LHCN-M2 (cell line): Measurements from ENCODE around the gene ARSG. TPM values are rescaled to one million over a fixed set of nuclear protein-coding genes. Genes with fewer than 3 reads are reported as not detected.
"Not testable (repeated sequence)": the region's sequence is repeated elsewhere in the genome, so short reads cannot be mapped to it uniquely, and the experiment has no call there.

ENCODE experiments used
- DNase-seq: peaks from one replicate; pipeline ENCODE4 v3.0.0-alpha.2; 2012; ENCODE audit warnings: low read depth
- total RNA-seq: library from RNA; depleted of rRNA; stranded (reverse); fragments of >200 nt; gene quantifications from 2 replicates; pipeline ENCODE4 v1.2.3, GENCODE V29; 2014

The ARSG gene
- total RNA-seq, 1 experiment from 2014 or later: 3.2 TPM

DNA sequence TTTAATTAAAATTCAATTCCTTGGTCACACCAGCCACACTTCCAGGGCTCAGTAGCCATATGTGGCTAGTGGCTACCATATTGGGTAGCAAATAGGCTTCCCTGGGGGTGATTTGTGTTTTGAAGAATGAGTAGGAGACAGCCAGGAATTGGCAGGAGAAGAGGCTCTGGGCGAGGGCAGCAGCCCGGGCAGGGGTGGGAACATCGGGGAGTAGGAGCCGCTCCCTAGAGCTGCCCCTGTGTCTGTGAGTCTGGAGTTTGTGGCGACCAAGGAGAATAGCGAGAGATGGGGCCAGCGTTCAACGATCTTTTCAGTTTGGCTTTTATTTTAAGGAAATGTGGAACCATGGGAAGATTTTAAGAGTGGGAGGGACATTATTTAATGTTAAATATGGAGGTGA is 84.3 kb downstream of the ARSG start:
- DNase-seq: no peak

DNA sequence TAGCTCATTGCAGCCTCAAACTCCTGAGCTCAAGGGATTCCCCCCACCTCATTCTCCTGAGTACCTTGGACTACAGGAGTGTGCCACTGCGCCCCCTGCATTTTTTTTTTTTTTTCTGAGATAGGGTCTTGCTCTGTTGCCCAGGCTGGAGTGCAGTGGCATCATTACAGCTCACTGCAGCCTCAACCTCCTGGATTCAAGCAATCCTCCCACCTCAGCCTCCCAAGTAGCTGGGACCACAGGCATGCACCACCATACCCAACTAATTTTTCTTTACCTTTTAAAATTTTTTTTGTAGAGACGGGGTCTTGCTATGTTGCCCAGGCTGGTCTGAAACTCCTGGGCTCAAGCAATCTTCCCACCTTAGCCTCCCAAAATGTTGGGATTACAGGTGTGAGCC is 84.9 kb downstream of the ARSG start:
- DNase-seq: not testable (repeated sequence)

DNA sequence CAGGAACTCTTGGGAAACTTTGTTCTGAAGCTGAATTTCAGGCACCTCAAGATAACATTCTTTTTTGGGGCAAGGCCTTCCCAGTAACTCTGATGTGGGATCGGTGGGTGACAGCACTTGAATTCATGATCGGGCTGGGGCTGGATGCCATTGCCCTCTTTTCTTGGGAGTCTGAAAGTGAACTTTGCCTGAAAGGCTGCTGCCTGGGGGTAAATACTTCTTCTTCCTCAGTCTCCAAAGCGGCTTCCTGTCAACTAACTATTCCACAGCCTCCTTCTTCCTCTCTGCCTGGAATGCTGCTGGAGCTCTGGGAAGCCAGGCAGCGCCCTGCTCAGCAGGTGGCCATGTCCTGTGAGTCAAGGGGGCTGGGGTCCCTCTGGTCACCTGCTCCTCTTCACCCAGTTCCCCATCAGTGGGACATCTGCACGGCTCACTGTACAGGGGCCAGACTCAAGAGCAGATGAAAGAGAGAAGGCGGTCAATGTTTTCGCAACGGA is 86.5 kb downstream of the ARSG start:
- no peak for DNase-seq

DNA sequence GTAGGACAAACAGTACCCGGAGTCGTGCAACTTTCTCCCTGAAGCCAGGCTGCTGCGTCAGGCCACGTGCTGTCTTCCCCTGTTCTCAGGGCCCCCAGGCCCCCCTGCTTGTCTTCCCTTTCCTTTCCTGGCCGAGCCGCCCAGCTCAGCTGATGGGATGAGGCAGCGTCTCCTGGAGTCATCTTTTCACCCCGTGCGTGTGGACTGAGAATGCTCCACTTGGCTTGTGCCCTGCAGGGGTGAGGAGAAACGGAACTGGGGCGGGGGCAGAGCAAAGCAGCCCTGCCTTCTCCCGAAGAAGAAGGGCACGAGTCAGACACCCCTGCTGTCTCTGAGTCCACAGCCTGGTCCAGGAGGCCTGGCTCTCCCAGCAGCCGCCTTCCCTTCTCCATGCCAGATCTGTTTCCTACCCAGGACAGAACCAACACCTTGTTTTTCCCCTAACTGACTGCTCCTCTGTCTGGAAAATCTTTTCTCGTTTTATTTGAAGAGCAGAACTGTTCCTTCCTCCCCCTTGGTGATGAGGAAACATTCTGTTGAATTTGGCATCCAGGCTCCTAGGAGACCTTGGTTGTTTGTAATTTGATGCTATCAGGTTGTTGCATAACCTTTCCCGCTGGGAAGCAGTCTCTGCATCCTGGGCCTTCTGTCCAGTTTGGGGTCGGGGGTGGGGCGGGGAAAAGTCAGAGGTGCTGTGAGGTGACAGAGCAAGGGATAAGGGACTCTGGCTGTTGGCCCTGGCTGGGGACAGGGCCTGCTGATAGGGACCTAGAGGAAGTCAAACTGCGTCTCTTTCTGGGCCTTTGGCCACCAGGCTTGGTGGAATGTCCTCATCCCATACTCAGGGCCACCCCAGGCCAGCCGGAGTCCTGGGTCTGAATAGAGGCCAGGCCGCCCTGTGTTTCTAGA is 87.2 kb downstream of the ARSG start:
- peak; percentile 82 for DNase-seq

DNA sequence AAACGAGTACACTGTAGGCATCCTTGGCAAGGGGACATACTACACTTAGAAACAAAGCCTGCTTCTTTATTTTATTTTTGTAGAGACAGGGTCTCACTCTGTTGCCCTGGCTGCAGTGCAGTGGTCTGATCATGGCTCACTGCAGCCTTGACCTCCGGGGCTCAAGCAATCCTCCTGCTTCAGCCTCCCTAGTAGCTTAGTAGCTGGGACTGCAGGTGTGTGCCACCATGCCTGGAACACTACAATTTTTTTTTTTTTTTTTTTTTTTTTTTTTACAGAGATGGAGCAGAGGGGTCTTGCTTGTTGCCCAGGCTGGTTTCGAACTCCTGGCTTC is 87.8 kb downstream of the ARSG start:
- DNase-seq: no peak

DNA sequence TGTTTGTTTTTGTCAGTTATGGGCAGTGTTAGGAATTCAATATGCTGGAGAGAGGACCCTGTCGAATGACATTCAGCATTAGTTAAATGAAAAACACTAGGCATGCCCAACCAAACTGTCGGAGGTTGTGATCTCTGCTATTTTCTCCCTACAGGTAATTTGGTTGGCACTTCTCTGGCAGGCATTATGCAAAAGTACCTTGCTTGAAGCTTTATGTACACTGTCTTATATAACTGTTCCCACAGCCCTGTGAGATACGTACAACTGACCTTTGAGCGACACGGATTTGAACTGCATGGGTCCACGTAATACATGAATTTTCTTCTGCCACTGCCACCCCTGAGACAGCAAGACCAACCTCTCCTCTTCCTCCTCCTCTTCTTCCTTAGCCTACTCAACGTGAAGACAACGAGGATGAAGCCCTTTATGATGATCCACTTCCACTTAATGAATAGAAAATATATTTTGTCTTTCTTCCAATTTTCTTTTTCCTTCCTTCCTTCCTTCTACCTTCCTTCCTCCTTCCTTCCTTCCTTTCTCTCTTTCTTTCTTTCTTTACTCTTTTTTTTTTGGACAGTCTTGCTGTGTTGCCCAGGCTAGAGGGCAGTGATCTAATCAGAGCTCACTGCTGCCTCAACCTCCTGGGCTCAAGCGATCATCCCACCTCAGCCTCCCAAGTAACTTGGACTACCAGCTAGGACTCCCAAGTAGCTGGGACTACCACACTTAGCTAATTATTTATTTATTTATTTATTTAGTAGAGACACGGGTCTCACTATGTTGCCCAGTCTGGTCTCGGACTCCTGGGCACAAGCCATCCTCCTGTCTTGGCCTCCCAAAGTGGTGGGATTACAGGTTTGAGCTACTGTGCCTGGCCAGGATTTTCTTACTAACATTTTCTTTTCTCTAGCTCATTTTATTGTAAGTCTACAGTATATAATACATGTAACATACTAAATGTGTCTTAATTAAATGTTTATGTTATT is 88.7 kb downstream of the ARSG start:
- no peak for DNase-seq

DNA sequence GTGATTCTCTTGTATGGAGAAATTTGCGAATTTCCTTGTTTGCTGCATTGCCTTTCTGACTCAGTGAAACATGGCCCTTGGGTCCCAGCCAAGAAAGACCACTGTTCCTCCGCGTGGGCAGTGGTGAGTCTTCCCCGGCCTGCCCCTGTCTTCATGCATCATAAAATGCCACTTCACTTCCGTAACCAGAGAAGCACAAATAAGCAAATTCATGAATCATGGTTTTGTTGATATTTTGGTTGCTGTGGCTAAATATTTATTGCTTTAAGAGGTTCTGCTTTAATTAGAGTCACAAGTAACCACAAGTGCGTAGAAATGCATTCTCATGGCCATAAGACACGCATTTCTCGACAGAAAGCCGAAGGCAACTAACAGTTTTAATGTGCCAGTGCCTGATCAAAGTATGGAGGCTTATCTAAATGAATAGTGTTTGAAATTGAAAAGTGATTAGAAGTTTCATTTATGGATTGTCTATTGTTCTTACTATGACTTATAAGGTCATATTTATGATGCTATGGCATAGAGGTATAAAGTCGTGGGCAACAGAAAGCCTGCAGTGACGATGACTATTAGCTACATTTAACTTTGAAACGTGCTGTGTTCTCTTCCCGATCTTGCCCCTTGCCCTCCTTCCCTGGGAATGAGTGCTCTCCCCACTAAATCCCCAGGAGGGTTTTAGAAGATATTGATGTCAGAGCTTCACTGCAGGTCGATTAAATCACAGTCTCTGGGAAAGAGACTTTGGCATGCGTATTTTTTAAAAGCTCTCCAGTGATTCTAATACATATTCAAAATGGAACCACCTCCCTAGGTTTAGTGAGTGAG is 90.0 kb downstream of the ARSG start:
- DNase-seq: peak; percentile 90

DNA sequence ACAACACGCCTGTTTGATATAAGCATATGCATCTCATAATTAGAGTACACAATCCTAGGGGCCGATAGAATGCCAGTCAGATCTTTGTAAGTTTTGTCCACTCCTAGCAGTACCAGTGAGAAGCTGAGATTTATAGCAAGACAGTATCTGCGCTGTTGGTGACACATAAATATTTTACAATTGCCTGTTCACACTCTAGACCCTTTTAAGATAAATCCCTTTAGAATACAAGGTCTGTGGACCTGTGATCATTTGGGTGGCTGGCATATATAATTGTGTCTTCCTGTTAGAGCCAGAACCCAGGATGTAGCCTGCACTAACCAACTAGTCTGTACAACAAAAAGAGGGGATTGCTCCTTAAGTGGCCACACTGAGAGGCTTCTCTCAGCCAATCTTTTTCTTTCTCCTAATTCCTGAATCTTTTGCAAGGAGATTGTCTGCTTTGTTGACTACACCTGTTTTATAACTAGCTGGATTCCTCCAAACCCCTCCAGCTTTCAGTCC is 91.3 kb downstream of the ARSG start:
- DNase-seq: no peak

DNA sequence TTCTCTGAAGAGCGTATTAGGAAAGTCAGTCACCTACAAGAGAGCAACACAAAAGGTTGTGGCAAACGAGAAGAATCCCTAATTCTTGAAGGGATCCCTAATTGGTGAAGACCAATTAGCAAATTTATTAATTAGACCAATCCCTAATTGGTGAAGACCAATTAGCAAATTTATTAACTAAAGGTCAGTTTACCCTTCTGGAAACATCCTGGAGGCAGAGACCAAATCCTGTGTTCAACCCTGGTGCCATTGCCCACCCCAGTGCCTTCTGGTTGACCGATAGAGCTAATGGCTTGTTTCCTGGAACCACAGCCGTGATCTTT is 91.8 kb downstream of the ARSG start:
- no peak for DNase-seq

DNA sequence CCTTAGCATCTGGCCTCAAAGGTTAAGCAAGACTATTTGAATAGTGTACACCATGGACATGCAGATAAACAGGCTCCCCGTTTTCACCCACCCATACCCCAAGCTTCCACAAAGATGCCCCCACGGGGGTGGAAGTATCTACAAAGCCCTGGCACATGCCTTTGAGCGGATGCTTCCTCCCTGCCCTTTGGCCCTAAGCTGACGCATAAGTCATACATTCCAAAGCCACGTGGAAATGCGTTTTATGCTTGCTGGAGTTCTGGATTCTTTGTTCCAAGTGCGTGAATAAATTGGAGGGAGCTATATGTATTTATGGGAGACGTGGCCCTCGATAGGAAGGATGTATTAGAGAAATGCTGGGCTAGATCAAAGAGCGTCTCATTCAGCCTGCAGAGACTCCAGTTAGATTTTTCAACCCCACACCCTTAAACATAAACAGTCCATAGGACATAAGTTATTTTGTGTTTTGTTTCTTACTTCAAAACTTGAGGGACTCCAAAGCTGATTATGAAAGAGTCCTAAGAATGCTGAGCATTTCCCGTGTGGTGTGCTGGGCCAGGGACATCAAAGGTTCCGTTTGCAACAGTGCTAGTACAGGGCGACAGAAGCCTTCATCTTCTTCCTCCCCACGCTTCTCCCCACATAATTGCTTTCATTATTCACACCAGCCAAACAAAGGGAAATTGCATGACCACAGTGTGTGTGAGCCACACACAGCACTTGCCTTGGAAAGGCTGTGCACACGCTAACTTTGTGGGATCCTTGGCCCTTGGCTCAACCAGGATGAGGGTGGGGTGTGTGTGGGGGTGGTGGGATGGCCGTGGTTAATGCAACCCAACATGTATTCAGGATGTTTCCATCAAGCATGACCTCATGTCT is 92.4 kb downstream of the ARSG start:
- no peak for DNase-seq

DNA sequence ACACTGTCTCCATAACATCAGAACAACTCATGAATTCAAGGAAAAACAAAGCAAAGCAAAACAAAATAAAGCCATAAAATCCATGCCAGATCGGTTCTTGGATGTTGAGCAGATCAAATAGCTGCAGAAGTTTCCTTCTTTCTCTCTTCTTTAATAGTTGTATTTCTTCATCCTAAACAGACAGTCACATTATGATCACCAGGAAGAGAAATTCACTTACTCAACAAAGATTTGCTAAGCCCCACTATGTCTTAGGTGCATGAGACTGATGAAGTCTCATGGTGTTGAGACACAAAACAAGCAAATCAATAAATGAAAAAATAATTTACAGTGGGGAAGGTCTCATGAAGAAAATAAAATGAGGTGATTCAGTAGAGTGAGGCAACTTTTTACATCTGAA is 93.2 kb downstream of the ARSG start:
- no peak for DNase-seq

DNA sequence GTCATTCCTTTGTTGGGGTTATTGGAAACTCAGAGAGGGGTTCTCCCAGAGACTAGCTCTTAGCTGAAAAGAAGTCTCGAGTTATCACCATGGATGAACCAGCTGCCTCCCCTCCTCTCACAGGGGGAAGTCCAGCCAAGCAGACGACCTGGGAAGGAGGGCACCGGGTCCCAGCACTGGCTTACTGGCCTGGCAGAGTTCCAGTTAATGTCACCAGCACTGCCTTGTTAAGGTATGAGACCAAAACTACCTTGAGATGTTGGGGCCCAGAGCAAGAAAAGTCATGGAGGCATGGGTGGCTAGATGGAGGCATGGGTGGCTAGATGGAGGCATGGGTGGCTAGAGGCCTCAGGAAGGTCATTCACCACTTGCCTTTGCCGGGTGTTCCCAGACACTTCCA is 93.6 kb downstream of the ARSG start:
- no peak for DNase-seq

DNA sequence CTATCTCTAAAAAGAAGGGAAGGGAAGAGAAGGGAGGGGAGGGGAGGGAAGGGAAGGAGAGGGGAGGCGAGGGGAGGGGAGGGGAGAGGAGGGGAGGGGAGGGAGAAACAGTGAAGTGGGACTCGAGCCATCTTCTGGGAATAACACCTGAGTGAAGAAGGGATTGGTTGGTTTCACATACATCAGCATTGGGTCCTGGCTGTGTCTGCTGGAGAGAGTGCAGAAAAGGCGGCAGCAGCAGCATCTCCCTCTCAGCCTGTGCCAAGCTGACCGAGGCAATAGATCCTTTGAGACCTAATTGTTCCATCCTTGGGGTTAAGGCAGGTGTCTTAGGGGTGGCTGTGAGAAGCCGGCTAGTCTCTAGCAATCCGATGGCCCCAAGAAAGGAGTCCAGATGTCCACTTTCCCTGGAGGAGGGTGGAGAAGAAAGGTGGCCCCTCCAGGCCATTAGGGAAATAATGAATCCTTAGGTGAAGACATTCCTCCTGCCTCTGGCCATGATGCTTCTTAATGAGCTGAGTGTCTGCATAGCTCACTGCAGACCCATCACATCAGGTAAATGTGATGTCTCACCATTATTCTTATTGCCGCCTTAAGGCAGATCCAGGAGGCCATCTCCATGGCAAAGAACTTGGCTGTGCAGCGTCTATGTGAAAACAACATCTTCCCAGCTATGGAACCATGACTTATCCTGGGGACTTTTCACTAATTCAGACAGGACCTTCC is 94.4 kb downstream of the ARSG start:
- DNase-seq: no peak

DNA sequence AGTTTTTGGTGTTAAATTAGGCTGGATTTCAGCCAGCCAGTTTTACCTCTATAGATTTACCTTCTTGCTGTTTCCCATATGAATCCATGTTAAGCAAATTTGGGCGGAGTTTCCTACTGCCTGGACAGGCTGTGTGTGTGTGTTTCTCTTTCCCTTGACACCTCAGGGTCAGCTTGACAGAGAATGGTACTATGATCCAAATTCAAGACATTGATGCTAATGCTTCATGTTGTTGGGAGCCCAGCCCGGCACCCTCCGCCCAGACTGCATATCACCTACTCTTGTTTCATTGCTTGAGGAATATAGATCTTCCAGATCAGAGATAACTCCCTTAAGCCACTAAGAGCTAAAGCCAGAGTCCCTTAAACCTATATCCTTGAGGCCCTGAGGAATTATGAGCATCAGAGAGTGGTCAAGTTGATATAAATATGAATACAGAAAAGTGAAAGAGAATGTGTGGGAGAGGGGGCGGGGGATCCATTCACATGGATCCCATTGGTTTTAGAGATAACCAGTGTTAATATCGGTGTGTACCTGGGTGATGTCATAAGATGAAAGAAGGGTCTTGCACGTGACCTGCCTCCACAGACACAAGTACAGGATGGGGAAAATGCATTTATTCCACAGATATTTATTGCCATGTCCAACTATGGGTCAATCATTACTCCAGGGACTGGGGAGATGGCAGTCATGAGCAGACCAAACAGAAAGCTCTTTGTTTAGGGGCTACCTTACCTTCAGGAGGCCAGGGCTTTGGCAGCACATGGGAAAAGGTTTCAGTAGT is 96.3 kb downstream of the ARSG start:
- no peak for DNase-seq

DNA sequence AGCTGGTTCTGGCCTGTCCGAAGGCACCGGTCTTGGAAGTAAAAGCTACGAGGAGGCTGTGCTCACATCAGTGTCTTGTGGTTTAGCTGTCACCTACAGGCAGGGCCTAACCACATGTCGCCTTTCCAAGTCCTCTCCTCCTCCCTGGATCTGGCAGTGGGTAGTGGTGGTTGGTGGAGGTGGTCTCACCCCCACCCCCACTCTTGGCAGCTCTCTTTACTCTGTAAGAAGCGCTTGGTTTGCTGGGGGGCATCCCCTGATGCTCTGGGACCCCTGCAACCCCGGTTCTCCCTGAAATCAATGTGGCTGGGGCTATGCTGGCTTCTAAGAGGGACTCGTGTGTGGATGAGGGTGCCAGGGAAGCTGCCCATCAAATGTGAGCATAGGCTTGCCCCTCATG is 97.7 kb downstream of the ARSG start:
- DNase-seq: no peak

DNA sequence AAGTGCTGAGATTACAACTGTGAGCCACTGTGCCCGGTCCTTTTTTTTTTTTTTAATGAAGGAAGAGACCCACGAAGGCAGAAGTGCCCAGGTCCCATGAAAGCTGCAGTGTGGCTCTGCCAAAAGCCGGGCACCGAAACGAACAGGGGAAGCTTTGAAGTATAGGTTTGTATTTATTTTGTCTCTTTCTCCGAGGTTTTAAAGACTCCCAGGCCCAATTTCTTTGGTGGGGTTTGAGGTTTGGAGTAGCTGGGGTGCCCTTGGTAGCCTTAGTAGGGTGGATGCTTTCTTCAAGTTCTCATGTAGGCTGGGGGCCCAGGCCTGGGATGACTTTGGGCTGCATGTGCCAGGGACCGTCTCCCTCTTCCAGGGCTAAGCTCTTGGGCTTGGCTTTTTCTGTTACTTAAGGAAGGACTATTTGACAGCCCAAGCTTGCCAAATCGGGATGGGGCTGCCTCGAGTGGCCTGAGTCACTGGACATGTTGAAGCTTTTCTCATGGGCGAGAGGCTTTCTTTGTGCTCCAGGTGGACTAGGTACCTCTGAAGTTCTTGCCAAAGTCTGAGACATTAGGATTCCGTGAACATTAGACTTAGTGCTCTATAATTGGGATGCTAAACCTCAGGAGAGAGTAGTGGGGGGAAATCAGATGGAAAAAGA is 99.7 kb downstream of the ARSG start:
- DNase-seq: no peak

DNA sequence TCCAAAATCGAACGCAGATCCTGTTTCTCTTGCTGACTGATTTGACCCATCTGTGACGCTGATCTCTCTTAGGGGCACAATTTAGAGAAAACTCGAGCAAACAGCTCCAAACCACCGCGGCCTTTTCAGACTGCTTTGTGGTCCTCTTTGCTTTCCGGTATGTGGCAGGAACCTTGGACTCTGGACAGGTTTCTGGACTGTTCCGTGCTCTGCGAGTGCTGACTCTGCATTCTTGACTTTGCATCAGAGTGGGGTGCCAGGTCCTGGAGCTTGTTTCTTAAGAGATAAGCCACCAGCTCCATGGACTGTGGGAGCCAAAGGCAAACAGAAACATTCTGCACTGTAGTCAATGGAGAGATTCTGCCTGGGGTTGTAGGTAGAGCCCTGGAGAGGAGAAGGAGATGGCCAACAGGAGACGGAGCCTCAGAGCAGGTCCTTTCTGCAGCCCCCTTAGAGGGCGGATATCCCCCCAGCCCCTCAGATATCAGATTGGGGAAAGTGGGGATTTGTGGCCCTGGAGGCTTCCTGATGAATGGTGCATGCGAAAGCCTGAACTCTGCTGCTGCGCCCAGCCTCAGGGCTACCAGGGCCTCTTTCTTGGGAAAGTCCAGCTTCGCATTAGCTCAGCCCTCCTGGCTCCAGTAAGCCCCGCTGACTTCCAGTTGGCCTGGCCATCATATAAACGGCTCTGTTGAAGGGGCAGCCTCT is 100.4 kb downstream of the ARSG start:
- no peak for DNase-seq
